Adipocyte (in vitro differentiated cells): Measurements from ENCODE around the gene ZBTB16.

ENCODE experiments used
- DNase-seq: peaks from one replicate; pipeline ENCODE4 v3.0.0-alpha.2; 2015; ENCODE audit warnings: low read depth
- H3K27me3 ChIP-seq: replicated peaks from 2 replicates; pipeline ENCODE4 v1.7.0; 2013; ENCODE audit warnings: mild to moderate bottlenecking, low read length, moderate library complexity; ENCODE audit not compliant: control insufficient read depth, insufficient read depth
- H3K36me3 ChIP-seq: 2 replicates; pipeline ENCODE4 v1.7.0; 2013; ENCODE audit warnings: low read length, mild to moderate bottlenecking, moderate library complexity; ENCODE audit not compliant: control insufficient read depth, insufficient read depth, severe bottlenecking
- H3K4me1 ChIP-seq: 2 replicates; pipeline ENCODE4 v1.7.0; 2013; ENCODE audit warnings: mild to moderate bottlenecking, low read length, moderate library complexity; ENCODE audit not compliant: control insufficient read depth, insufficient read depth
- H3K4me3 ChIP-seq: 2 replicates; pipeline ENCODE4 v1.7.0; 2013; ENCODE audit warnings: mild to moderate bottlenecking, low read length, moderate library complexity
- H3K9ac ChIP-seq: 2 replicates; pipeline ENCODE4 v1.7.0; 2013; ENCODE audit warnings: mild to moderate bottlenecking, low read length, moderate library complexity
- H3K9me3 ChIP-seq: 2 replicates; pipeline ENCODE4 v1.7.0; 2013; ENCODE audit warnings: mild to moderate bottlenecking, low read length, moderate library complexity; ENCODE audit not compliant: control insufficient read depth

Gene ZBTB16

GRCh38 chr11:114059278-114059983 lies at the start of gene ZBTB16:
Gene ZBTB16 (plus strand): TSS chr11:114059711. CDS start chr11:114063301, 3,590 bp downstream.
- H3K4me3 ChIP-seq: peak within 1 kb of the TSS; percentile 94
- peak; percentile 90 for DNase-seq
- H3K27me3 ChIP-seq: no peaks in the 10 kb centered on the region
- H3K36me3 ChIP-seq: peaks cover 13% of the 10 kb centered on the region
- H3K9ac ChIP-seq: peak within 1 kb of the TSS; percentile 100
- H3K4me1 ChIP-seq: peaks cover 39% of the 10 kb centered on the region
- no peaks in the 10 kb centered on the region for H3K9me3 ChIP-seq

GRCh38 chr11:114010931-114011330 lies 48.6 kb upstream of the ZBTB16 start:
- Histone ChIP-seq H3K27me3 (peaks cover 45% of the 10 kb centered on the region), H3K9ac (no peak overlapping the region), H3K9me3 (no peaks in the 10 kb centered on the region), H3K4me3 (no peak overlapping the region), H3K4me1 (no peaks in the 10 kb centered on the region), H3K36me3 (no peaks in the 10 kb centered on the region)
- no peak for DNase-seq

GRCh38 chr11:114011443-114011842 lies 48.1 kb upstream of the ZBTB16 start:
- Histone ChIP-seq H3K9ac (no peak overlapping the region), H3K27me3 (peaks cover 45% of the 10 kb centered on the region), H3K9me3 (no peaks in the 10 kb centered on the region), H3K4me1 (no peaks in the 10 kb centered on the region), H3K4me3 (no peak overlapping the region), H3K36me3 (no peaks in the 10 kb centered on the region)
- DNase-seq: no peak

GRCh38 chr11:114015117-114015516 lies 44.4 kb upstream of the ZBTB16 start:
- no peak overlapping the region for H3K4me3 ChIP-seq

GRCh38 chr11:114016986-114017385 lies 42.5 kb upstream of the ZBTB16 start:
- no peak for DNase-seq

More at GRCh38 chr11:114015117-114015516, 44.4 kb upstream of the ZBTB16 start:
- peaks cover 4% of the 10 kb centered on the region for H3K4me1 ChIP-seq
- H3K27me3 ChIP-seq: peaks cover 30% of the 10 kb centered on the region
- H3K9ac ChIP-seq: no peak overlapping the region
- H3K9me3 ChIP-seq: peaks cover 4% of the 10 kb centered on the region
- no peak for DNase-seq
- no peaks in the 10 kb centered on the region for H3K36me3 ChIP-seq

GRCh38 chr11:114017723-114018122 lies 41.8 kb upstream of the ZBTB16 start:
- H3K36me3 ChIP-seq: no peaks in the 10 kb centered on the region
- H3K4me3 ChIP-seq: no peak overlapping the region
- H3K27me3 ChIP-seq: peaks cover 15% of the 10 kb centered on the region
- H3K9me3 ChIP-seq: peaks cover 4% of the 10 kb centered on the region
- peaks cover 4% of the 10 kb centered on the region for H3K4me1 ChIP-seq
- H3K9ac ChIP-seq: no peak overlapping the region
- peak; percentile 17 for DNase-seq

More at GRCh38 chr11:114016986-114017385, 42.5 kb upstream of the ZBTB16 start:
- Histone ChIP-seq H3K9me3 (peaks cover 4% of the 10 kb centered on the region), H3K9ac (no peak overlapping the region), H3K4me3 (no peak overlapping the region), H3K27me3 (peaks cover 18% of the 10 kb centered on the region), H3K4me1 (peaks cover 4% of the 10 kb centered on the region), H3K36me3 (no peaks in the 10 kb centered on the region)

- H3K9ac ChIP-seq: no peak overlapping the region
- H3K4me3 ChIP-seq: no peak overlapping the region
Measured at GRCh38 chr11:114019046-114019445, 40.5 kb upstream of the ZBTB16 start.

GRCh38 chr11:114019574-114019973 lies 39.9 kb upstream of the ZBTB16 start:
- Histone ChIP-seq H3K27me3 (peaks cover 17% of the 10 kb centered on the region), H3K4me3 (no peak overlapping the region), H3K4me1 (peaks cover 4% of the 10 kb centered on the region), H3K36me3 (no peaks in the 10 kb centered on the region), H3K9ac (no peak overlapping the region), H3K9me3 (peaks cover 4% of the 10 kb centered on the region)
- no peak for DNase-seq

More at GRCh38 chr11:114019046-114019445, 40.5 kb upstream of the ZBTB16 start:
- DNase-seq: no peak
- no peaks in the 10 kb centered on the region for H3K36me3 ChIP-seq
- peaks cover 4% of the 10 kb centered on the region for H3K4me1 ChIP-seq
- H3K9me3 ChIP-seq: peaks cover 4% of the 10 kb centered on the region
- peaks cover 17% of the 10 kb centered on the region for H3K27me3 ChIP-seq

GRCh38 chr11:114025329-114025907 lies 34.1 kb upstream of the ZBTB16 start:
- H3K27me3 ChIP-seq: peaks cover 65% of the 10 kb centered on the region

GRCh38 chr11:114026355-114026754 lies 33.2 kb upstream of the ZBTB16 start:
- no peak overlapping the region for H3K9ac ChIP-seq
- no peaks in the 10 kb centered on the region for H3K36me3 ChIP-seq
- H3K27me3 ChIP-seq: peaks cover 75% of the 10 kb centered on the region
- peak; percentile 7 for DNase-seq
- H3K9me3 ChIP-seq: no peaks in the 10 kb centered on the region
- H3K4me1 ChIP-seq: peaks cover 5% of the 10 kb centered on the region
- H3K4me3 ChIP-seq: no peak overlapping the region

More at GRCh38 chr11:114025329-114025907, 34.1 kb upstream of the ZBTB16 start:
- Histone ChIP-seq H3K9me3 (no peaks in the 10 kb centered on the region), H3K36me3 (no peaks in the 10 kb centered on the region), H3K4me1 (peaks cover 5% of the 10 kb centered on the region), H3K4me3 (no peak overlapping the region), H3K9ac (no peak overlapping the region)
- no peak for DNase-seq

- no peak for DNase-seq
- H3K9me3 ChIP-seq: no peaks in the 10 kb centered on the region
- no peaks in the 10 kb centered on the region for H3K36me3 ChIP-seq
- H3K4me3 ChIP-seq: no peak overlapping the region
- no peak overlapping the region for H3K9ac ChIP-seq
- peaks cover 73% of the 10 kb centered on the region for H3K27me3 ChIP-seq
- peaks cover 5% of the 10 kb centered on the region for H3K4me1 ChIP-seq
Measured at GRCh38 chr11:114027391-114027790, 32.1 kb upstream of the ZBTB16 start.
